HepG2 (cell line): ENCODE measurements around the gene ELP6. TPM values are rescaled to one million over a fixed set of nuclear protein-coding genes. Genes with fewer than 3 reads are reported as not detected.
A peak's percentile ranks its signal among the peaks of the same experiment; 100 is the strongest.

ENCODE experiments used
- EEA1 ChIP-seq: sonication (generic); formaldehyde crosslinking; IDR thresholded peaks from 2 replicates; pipeline ENCODE4 v1.5.1; 2020; ENCODE audit warnings: mild to moderate bottlenecking, missing genetic modification reagents, borderline replicate concordance
- GTF3A ChIP-seq: sonication (generic); formaldehyde crosslinking; conservative IDR thresholded peaks from 2 replicates; pipeline ENCODE4 v1.4.0; 2020; ENCODE audit warnings: mild to moderate bottlenecking, missing genetic modification reagents
- HNF4G ChIP-seq, 2 experiments: sonication (generic) in 1 of 2; formaldehyde crosslinking in 1 of 2; IDR thresholded peaks; 2 replicates each; pipeline versions ENCODE4 v1.4.0 to v1.6.1; 2011 to 2020; ENCODE audit warnings: borderline replicate concordance in 2 of 2, low read depth in 2 of 2, mild to moderate bottlenecking in 2 of 2, low read length in 1 of 2, missing genetic modification reagents in 1 of 2, moderate library complexity in 1 of 2
- MTF1 ChIP-seq: sonication (generic); formaldehyde crosslinking; IDR thresholded peaks from 2 replicates; pipeline ENCODE4 v1.5.0; 2020; ENCODE audit warnings: missing genetic modification reagents
- RFXANK ChIP-seq: IDR thresholded peaks from 2 replicates; pipeline ENCODE4 v1.6.1; 2016
- RFXAP ChIP-seq: sonication (generic); formaldehyde crosslinking; IDR thresholded peaks from 2 replicates; pipeline ENCODE4 v1.4.0; 2020; ENCODE audit warnings: missing genetic modification reagents, borderline replicate concordance
- RNF2 ChIP-seq: fragments of 450-650 bp; conservative IDR thresholded peaks from 2 replicates; pipeline ENCODE4 v1.6.1; 2016; ENCODE audit warnings: low read depth
- ZFP37 ChIP-seq: sonication (generic); formaldehyde crosslinking; IDR thresholded peaks from 2 replicates; pipeline ENCODE4 v1.4.0; 2020; ENCODE audit warnings: missing genetic modification reagents, borderline replicate concordance
- ZNF598 ChIP-seq: sonication (generic); formaldehyde crosslinking; IDR thresholded peaks from 2 replicates; pipeline ENCODE4 v1.5.1; 2020; ENCODE audit warnings: mild to moderate bottlenecking, missing genetic modification reagents, borderline replicate concordance
- ZNF713 ChIP-seq: sonication (generic); formaldehyde crosslinking; IDR thresholded peaks from 2 replicates; pipeline ENCODE4 v1.4.0; 2020; ENCODE audit warnings: mild to moderate bottlenecking, missing genetic modification reagents
- ZNF747 ChIP-seq: sonication (generic); formaldehyde crosslinking; IDR thresholded peaks from 2 replicates; pipeline ENCODE4 v1.8.1; 2023; ENCODE audit warnings: missing genetic modification reagents, mild to moderate bottlenecking, borderline replicate concordance
- ZNF773 ChIP-seq: sonication (generic); formaldehyde crosslinking; IDR thresholded peaks from 2 replicates; pipeline ENCODE4 v1.4.0; 2020; ENCODE audit warnings: missing genetic modification reagents, borderline replicate concordance
- polyA plus RNA-seq, 8 experiments: library from polyadenylated mRNA; depleted of rRNA in 3 of 8; stranded (reverse) in 7 of 8; unstranded in 1 of 8; fragments of >200 nt; fragmentation: Illumina TruSeq in 4 of 8; extraction: Trizol in 4 of 8; gene quantifications; 2 replicates each; pipeline versions ENCODE4 v1.2.1 to v1.2.3, GENCODE V29; 2011 to 2016; ENCODE audit warnings: low read depth in 4 of 8, missing spikeins in 1 of 8, mixed read lengths in 1 of 8; ENCODE audit not compliant: insufficient read depth in 1 of 8
- total RNA-seq, 5 experiments: library from RNA; depleted of rRNA; stranded (reverse); fragments of >200 nt; fragmentation: Illumina TruSeq; extraction: Trizol; gene quantifications; 2 replicates each; pipeline ENCODE4 v1.2.3, GENCODE V29; 2016; ENCODE audit warnings: low read depth in 1 of 5
- TF ChIP-seq, protein P1 (sequence below): sonication (generic); formaldehyde crosslinking; IDR thresholded peaks from 2 replicates; pipeline ENCODE4 v1.5.0; 2020; ENCODE audit warnings: mild to moderate bottlenecking, missing genetic modification reagents, borderline replicate concordance
- TF ChIP-seq, protein P2 (sequence below): sonication (generic); formaldehyde crosslinking; IDR thresholded peaks from 2 replicates; pipeline ENCODE4 v1.4.0; 2020; ENCODE audit warnings: missing genetic modification reagents
- TF ChIP-seq, protein P3 (sequence below): sonication (generic); formaldehyde crosslinking; IDR thresholded peaks from 2 replicates; pipeline ENCODE4 v1.5.1; 2020; ENCODE audit warnings: mild to moderate bottlenecking, missing genetic modification reagents, moderate library complexity

The ELP6 gene
- total and polyA plus RNA-seq, 2 of the 13 experiments (the other 11 are each of a cell fraction or from before 2014, with no cell fraction given) = 45.0 to 49.3 TPM

DNA sequence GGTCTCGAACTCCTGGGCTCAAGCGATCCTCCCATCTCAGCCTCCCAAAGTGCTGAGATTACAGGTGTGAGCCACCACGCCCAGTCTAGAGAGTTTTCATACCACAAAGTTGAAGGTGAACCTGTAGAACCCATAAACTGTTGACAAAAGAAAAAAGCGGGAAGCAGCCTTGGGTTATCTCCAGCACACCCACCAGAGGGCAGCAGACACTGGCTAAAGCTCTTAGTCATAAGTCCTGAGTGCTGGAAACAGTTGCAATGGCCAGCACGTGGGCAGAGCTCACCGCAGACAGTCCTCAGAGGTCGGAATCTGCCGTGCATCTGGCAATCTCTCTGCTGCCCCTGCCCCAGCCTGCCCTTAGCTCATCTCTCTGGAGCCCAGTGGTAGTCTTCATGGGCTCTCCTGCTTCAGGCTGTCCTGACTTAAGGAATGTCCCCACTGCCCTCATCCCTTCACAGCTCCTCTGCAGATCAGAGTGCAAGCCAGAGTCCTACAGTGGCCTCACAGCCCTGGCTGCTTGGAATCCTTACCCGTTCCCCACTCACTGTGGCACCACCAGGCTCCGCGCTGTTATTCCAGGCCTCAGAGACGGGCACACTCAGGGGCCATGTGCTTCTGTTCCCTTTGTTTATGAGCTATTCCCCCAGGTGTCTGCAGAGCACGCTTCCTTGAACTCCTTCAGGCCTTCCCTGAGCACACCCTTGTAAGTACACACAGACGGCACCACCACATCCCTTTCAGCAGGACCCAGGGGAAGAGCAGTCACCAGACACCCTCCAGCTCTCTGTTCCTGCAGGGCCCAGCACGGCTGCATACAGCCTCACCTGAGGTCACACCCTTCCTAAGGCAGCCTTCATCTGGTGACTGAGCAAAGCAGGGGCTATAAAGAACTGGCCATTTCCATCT, 8.8 kb upstream of the ELP6 start (continued):
- TF ChIP-seq, protein P1, sequence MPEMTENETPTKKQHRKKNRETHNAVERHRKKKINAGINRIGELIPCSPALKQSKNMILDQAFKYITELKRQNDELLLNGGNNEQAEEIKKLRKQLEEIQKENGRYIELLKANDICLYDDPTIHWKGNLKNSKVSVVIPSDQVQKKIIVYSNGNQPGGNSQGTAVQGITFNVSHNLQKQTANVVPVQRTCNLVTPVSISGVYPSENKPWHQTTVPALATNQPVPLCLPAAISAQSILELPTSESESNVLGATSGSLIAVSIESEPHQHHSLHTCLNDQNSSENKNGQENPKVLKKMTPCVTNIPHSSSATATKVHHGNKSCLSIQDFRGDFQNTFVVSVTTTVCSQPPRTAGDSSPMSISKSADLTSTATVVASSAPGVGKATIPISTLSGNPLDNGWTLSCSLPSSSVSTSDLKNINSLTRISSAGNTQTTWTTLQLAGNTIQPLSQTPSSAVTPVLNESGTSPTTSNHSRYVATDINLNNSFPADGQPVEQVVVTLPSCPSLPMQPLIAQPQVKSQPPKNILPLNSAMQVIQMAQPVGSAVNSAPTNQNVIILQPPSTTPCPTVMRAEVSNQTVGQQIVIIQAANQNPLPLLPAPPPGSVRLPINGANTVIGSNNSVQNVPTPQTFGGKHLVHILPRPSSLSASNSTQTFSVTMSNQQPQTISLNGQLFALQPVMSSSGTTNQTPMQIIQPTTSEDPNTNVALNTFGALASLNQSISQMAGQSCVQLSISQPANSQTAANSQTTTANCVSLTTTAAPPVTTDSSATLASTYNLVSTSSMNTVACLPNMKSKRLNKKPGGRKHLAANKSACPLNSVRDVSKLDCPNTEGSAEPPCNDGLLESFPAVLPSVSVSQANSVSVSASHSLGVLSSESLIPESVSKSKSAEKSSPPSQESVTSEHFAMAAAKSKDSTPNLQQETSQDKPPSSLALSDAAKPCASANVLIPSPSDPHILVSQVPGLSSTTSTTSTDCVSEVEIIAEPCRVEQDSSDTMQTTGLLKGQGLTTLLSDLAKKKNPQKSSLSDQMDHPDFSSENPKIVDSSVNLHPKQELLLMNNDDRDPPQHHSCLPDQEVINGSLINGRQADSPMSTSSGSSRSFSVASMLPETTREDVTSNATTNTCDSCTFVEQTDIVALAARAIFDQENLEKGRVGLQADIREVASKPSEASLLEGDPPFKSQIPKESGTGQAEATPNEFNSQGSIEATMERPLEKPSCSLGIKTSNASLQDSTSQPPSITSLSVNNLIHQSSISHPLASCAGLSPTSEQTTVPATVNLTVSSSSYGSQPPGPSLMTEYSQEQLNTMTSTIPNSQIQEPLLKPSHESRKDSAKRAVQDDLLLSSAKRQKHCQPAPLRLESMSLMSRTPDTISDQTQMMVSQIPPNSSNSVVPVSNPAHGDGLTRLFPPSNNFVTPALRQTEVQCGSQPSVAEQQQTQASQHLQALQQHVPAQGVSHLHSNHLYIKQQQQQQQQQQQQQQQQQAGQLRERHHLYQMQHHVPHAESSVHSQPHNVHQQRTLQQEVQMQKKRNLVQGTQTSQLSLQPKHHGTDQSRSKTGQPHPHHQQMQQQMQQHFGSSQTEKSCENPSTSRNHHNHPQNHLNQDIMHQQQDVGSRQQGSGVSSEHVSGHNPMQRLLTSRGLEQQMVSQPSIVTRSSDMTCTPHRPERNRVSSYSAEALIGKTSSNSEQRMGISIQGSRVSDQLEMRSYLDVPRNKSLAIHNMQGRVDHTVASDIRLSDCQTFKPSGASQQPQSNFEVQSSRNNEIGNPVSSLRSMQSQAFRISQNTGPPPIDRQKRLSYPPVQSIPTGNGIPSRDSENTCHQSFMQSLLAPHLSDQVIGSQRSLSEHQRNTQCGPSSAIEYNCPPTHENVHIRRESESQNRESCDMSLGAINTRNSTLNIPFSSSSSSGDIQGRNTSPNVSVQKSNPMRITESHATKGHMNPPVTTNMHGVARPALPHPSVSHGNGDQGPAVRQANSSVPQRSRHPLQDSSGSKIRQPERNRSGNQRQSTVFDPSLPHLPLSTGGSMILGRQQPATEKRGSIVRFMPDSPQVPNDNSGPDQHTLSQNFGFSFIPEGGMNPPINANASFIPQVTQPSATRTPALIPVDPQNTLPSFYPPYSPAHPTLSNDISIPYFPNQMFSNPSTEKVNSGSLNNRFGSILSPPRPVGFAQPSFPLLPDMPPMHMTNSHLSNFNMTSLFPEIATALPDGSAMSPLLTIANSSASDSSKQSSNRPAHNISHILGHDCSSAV (CRISPR knock-in tag) = no peak
- peak; percentile 33; the same call in 1 of the 2 replicates for TF ChIP-seq RFXAP (CRISPR knock-in tag)
- TF ChIP-seq MTF1 = no peak
- TF ChIP-seq, protein P2, sequence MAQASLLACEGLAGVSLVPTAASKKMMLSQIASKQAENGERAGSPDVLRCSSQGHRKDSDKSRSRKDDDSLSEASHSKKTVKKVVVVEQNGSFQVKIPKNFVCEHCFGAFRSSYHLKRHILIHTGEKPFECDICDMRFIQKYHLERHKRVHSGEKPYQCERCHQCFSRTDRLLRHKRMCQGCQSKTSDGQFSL (CRISPR knock-in tag) = no peak
- TF ChIP-seq ZNF773 (CRISPR knock-in tag) = no peak
- TF ChIP-seq ZFP37 (CRISPR knock-in tag) = no peak
- no peak for TF ChIP-seq RFXANK (CRISPR knock-in tag)
- no peak for TF ChIP-seq ZNF747 (CRISPR knock-in tag)
- no peak for TF ChIP-seq GTF3A (CRISPR knock-in tag)
- TF ChIP-seq ZNF713 (CRISPR knock-in tag) = no peak
- no peak for TF ChIP-seq EEA1 (CRISPR knock-in tag)
- TF ChIP-seq HNF4G (IDR thresholded peaks at IDR 0.05; ENCODE audit: borderline replicate concordance, low read depth, low read length) = no peak; the same call in 1 of the 2 replicates
- TF ChIP-seq HNF4G (CRISPR knock-in tag; IDR thresholded peaks at IDR 0.05; ENCODE audit: borderline replicate concordance, low read depth) = no peak
- TF ChIP-seq ZNF598 (CRISPR knock-in tag) = 0 out of 2 replicates have a peak, but pooled peaks have one; percentile 20
- TF ChIP-seq, protein P3, sequence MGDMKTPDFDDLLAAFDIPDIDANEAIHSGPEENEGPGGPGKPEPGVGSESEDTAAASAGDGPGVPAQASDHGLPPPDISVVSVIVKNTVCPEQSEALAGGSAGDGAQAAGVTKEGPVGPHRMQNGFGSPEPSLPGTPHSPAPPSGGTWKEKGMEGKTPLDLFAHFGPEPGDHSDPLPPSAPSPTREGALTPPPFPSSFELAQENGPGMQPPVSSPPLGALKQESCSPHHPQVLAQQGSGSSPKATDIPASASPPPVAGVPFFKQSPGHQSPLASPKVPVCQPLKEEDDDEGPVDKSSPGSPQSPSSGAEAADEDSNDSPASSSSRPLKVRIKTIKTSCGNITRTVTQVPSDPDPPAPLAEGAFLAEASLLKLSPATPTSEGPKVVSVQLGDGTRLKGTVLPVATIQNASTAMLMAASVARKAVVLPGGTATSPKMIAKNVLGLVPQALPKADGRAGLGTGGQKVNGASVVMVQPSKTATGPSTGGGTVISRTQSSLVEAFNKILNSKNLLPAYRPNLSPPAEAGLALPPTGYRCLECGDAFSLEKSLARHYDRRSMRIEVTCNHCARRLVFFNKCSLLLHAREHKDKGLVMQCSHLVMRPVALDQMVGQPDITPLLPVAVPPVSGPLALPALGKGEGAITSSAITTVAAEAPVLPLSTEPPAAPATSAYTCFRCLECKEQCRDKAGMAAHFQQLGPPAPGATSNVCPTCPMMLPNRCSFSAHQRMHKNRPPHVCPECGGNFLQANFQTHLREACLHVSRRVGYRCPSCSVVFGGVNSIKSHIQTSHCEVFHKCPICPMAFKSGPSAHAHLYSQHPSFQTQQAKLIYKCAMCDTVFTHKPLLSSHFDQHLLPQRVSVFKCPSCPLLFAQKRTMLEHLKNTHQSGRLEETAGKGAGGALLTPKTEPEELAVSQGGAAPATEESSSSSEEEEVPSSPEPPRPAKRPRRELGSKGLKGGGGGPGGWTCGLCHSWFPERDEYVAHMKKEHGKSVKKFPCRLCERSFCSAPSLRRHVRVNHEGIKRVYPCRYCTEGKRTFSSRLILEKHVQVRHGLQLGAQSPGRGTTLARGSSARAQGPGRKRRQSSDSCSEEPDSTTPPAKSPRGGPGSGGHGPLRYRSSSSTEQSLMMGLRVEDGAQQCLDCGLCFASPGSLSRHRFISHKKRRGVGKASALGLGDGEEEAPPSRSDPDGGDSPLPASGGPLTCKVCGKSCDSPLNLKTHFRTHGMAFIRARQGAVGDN (CRISPR knock-in tag) = peak; percentile 96
- peak; percentile 95 for TF ChIP-seq RNF2
